ENCODE measurements around the gene CERS1. TPM values are rescaled to one million over a fixed set of nuclear protein-coding genes. Genes with fewer than 3 reads are reported as not detected.

The CERS1 gene
- total and polyA plus RNA-seq, 10 of the 15 experiments (the other 5 are each of a cell fraction or from before 2014, with no cell fraction given), result 0.19 TPM; not detected in 9

- TF ChIP-seq ETV6 (conservative IDR thresholded peaks at IDR 0.05 in 1 of 2, IDR thresholded peaks at IDR 0.05 in 1 of 2; ENCODE audit: borderline replicate concordance in 1 of 2, low read depth in 1 of 2), result no peak
- no peak for TF ChIP-seq ZNF24 (IDR thresholded peaks at IDR 0.05)
- no peak for TF ChIP-seq MAX (IDR thresholded peaks at IDR 0.05; ENCODE audit: low read depth, low read length)
Observed at GRCh38 chr19:18876865-18877264, 19.1 kb downstream of the CERS1 start (continued).

GRCh38 chr19:18875726-18876125 lies 20.2 kb downstream of the CERS1 start:
- RAD21 ChIA-PET (ENCODE audit: unreplicated experiment), result interaction anchor here (1.4 kb wide), 1 partner anchor 9 kb away, joined by 3 read pairs; no protein-coding TSS in a partner anchor
- SMC1A ChIA-PET (ENCODE audit: uncharacterized antibody, unreplicated experiment), result interaction anchor here (0.6 kb wide), 1 partner anchor 365 kb away, joined by 3 read pairs; no protein-coding TSS in a partner anchor
- CTCF ChIA-PET, result interaction anchor here (1.3 kb wide), 1 partner anchor 111 kb away, joined by 6 read pairs; no protein-coding TSS in a partner anchor
- TF ChIP-seq FOXK2 (IDR thresholded peaks at IDR 0.05) (no peak), ZNF622 (IDR thresholded peaks at IDR 0.05) (no peak), MEF2A (IDR thresholded peaks at IDR 0.05; ENCODE audit: insufficient read depth, low read depth, low read length) (no peak), PRDM15 (CRISPR knock-in tag; IDR thresholded peaks at IDR 0.05) (no peak), NRF1 (conservative IDR thresholded peaks at IDR 0.05; ENCODE audit: low read depth, low read length) (no peak), SIN3A (IDR thresholded peaks at IDR 0.05; ENCODE audit: low read depth, low read length) (no peak), SMAD1 (IDR thresholded peaks at IDR 0.05; ENCODE audit: low read depth, partially characterized antibody) (no peak), ZBTB4 (CRISPR knock-in tag; IDR thresholded peaks at IDR 0.05) (no peak), SIX5 (IDR thresholded peaks at IDR 0.05; ENCODE audit: low read depth, low read length, severe bottlenecking) (no peak), BCL11A (IDR thresholded peaks at IDR 0.05; ENCODE audit: low read depth, low read length) (no peak), IKZF2 (IDR thresholded peaks at IDR 0.05) (no peak), POLR2A (IDR thresholded peaks at IDR 0.05; ENCODE audit: low read depth, low read length) (no peak), SMAD5 (IDR thresholded peaks at IDR 0.05; ENCODE audit: low read depth) (no peak), BHLHE40 (IDR thresholded peaks at IDR 0.05; ENCODE audit: borderline replicate concordance in 1 of 2, low read depth in 2 of 2, low read length in 1 of 2) (no peak)

More at GRCh38 chr19:18875726-18876125, 20.2 kb downstream of the CERS1 start:
- WGBS (ENCODE audit: insufficient coverage, insufficient replicate concordance, low lambda C conversion rate, missing lambda C conversion rate), result 81% methylated on average over 5 of the region's 5 CpGs
- intact Hi-C loops (cut with micrococcal nuclease; ENCODE audit: unreplicated experiment), result no loop called here
- Histone ChIP-seq H3K27ac (ENCODE audit: control insufficient read depth, insufficient read depth) (no peak overlapping the region), H3K79me2 (ENCODE audit: control insufficient read depth, insufficient read depth, low read length) (no peaks in the 10 kb centered on the region), H3K4me3 (no peak overlapping the region), H3K36me3 (ENCODE audit: control insufficient read depth in 2 of 2, insufficient read depth in 2 of 2, low read length in 1 of 2) (no peaks in the 10 kb centered on the region), H4K20me1 (ENCODE audit: control insufficient read depth, insufficient read depth) (no peaks in the 10 kb centered on the region), H2AFZ (ENCODE audit: control insufficient read depth, low read depth, low read length) (no peak overlapping the region), H3K4me2 (ENCODE audit: control insufficient read depth, insufficient read depth) (no peak overlapping the region), H3K27me3 (replicated peaks in 1 of 2; ENCODE audit: control insufficient read depth in 2 of 2, insufficient read depth in 2 of 2, low read length in 1 of 2) (no peaks in the 10 kb centered on the region), H3K9me3 (replicated peaks; ENCODE audit: control insufficient read depth, insufficient read depth, low read length) (no peaks in the 10 kb centered on the region), H3K4me1 (ENCODE audit: control insufficient read depth, insufficient read depth, low read length) (no peaks in the 10 kb centered on the region), H3K9ac (ENCODE audit: control insufficient read depth, insufficient read depth, low read length) (no peak overlapping the region)
- ATAC-seq (no peak), DNase-seq (ENCODE audit: low read depth, low spot score) (no peak), FAIRE-seq (no peak)
- POLR2A ChIA-PET, result interaction anchor here (1.2 kb wide), 1 partner anchor 43 kb away, joined by 3 read pairs; the partner anchor contains the start of gene COPE
- in situ Hi-C loops (cut with MboI), result no loop called here
- no TSS peak for BruUV-seq (replicated peaks)
